ENCODE data around the gene TIMP1.
A peak's percentile ranks its signal among the peaks of the same experiment; 100 is the strongest.
"Not testable (repeated sequence)": the region's sequence is repeated elsewhere in the genome, so short reads cannot be mapped to it uniquely, and the experiment has no call there.

Gene TIMP1

DNA sequence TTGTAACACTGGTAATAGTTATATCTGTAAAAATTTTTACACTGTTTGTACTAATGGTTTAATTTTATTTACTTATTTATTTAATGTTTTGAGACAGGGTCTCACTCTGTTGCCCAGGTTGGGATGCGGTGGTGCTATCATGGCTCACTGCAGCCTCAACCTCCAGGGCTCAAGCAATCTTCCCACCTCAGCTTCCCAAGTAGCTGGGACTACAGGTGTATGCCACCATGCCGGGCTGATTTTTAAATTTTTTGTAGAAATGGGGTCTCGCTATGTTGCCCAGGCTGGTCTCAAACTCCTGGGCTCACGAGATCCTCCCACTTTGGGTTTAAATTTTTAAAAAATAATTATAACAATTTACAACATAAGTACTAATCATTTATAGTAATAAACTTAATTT lies 20.9 kb downstream of the TIMP1 start:
- DNase-seq (ENCODE audit: low spot score) = not testable (repeated sequence)

DNA sequence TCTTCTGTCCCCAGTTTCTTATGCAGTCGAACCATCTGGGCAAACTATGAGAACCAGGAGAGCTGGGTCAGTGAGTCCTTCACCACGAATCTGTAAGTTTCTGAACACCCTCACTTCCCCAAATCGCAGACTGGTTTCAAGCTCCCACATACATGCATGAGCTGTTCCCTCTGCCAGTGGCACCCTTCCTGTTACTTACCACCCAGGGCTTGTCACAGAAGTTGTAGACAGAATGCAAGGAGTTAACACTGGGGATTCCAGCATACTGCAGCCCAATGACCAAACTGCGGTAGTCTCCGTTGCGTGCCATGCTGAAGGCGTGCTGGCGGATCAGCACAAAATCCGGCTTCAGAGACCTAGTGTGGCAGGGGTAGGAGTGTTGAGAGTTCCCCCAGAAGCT lies 22.8 kb downstream of the TIMP1 start:
- no peak for DNase-seq (ENCODE audit: low spot score)

DNA sequence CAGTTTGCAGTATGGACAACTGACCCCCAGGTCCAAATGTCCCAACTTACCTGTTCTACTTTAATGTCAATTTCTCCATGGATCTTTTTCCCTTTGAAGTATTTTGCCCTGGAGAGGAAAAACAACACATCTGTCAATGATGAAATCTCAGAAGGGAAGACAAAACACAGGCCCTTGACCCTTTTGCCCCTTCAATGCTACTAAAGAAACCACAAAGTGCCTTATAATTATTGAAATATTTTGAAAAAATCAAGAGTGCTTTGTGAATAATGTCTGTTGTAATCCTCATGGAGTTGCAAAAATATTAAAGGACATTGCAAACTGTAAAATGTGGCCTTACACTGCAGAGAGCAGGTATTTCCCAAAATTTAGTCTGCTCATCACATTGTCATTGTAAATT lies 24.9 kb downstream of the TIMP1 start:
- DNase-seq (ENCODE audit: low spot score) = no peak

DNA sequence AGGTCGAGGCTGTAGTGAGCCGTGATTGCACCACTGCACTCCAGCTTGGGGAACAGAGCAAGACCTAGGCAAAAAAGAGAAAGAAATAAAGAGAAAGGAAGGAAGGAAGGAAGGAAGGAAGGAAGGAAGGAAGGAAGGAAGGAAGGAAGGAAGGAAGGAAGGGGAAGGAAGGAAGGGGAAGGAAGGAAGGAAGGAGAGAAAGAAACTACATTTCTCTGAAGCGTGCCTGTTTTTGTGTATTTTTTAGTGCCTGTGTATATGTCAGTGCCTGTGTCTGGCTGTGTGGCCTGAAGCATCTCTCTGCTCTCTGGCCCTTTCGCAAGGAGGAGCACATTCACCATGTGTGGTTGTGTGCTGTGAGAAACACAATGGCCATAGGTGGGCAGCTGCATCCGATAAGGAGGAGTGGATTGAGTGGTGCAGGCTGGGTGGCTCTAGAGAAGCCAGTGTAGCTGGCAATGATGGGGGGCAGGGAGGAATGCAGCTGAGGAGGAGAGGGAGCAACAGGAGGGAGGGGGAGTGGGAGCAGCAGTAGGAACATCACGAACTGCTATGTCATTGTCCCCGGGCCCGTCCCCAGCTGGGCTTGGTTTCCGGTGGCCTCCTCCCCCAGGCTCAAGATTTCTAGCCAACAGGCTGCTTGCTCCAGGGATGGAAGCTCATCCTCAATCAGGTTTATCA lies 26.0 kb downstream of the TIMP1 start:
- no peak for DNase-seq (ENCODE audit: low spot score)

DNA sequence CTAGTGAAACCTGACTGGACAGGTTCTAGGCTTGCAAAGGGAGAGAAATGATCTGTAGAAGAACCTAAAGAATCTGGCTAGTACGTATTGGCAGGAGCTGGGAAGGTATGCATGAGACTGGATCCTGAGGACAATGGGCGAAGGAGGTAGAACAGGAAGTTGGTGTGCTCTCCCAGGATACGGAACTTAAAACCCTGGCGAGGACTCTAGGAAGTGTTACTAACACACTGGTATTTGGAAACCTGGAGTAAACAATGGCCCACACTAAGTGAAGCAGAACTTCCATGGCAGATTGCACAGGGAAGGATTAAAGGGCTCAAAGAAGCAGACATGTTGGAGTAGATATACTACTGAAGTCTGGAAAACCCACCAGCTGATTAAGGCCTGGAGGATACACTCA lies 28.3 kb downstream of the TIMP1 start:
- DNase-seq (ENCODE audit: low spot score) = no peak

DNA sequence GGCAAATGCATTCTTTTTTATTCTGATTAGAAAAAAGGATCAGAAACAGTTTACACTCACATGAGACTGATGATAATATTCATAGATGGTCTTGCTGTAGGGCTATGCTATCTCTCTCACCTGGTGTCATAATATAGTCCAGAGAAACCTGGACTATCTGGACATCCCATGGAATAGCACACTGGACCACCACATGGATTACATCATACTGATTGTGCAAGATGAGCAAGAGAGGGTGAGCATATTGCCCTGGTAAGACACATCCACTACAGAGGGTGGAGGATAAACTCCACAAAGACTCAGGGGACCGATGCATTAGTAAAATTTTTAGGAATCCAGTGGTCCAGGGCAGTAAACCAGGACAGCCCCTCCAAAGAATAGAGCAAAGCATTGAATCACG lies 29.3 kb downstream of the TIMP1 start:
- DNase-seq (ENCODE audit: low spot score) = no peak

DNA sequence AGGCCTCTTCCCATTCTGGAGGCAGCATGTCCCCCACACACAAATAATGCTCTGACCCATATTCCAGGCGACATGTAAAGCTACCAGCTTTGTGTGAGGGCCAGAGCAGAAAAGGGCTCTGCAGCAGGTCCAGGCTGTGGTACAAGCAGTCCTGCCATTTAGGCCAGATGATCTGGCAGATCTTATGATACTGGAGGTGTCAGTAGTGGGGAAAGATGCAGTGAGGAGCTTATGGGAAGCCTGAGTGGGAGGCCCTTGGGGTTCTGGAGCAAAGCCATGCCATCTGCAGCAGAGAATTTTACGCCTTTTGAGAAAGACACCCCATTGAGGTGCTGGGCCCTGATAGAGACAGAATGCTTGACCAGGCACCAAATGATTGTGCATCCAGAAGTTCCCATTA lies 29.7 kb downstream of the TIMP1 start:
- no peak for DNase-seq (ENCODE audit: low spot score)

DNA sequence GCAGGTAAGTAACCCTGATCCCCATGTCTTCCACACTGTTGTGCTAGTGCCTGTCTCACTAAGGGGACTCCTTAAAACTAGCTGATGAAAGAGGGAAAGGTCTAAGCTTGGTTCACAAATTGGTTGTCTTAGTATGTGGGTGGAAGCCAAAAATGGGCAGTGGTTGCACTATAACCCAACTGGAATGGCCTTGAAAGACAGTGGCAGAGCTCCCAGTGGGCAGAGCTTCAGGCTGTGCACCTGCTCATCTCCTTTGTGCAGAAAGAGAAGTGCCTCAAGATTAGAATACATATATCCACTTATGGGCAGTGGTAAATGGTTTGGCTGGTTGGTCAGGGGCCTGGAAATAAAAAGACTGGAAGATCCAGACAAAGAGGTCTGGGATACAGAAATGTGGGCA lies 30.2 kb downstream of the TIMP1 start:
- no peak for DNase-seq (ENCODE audit: low spot score)

DNA sequence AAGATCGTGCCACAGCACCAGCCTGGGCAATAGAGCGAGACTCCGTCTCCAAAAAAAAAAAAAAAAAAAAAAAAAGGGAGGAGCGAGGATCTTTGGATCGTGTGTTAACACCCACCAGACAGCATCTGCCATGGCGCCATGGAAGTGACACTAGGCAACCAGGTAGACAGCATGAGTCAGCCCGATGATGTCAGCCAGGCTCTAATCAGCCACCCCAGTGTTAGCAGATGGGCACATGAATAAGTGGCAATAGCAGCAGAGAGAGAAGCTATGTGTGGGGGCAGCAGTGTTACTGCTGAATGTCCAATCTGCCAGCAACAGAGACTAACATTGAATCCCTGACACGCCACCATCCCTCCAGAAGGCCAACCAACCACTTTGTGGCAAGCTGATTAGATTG lies 30.8 kb downstream of the TIMP1 start:
- no peak for DNase-seq (ENCODE audit: low spot score)

DNA sequence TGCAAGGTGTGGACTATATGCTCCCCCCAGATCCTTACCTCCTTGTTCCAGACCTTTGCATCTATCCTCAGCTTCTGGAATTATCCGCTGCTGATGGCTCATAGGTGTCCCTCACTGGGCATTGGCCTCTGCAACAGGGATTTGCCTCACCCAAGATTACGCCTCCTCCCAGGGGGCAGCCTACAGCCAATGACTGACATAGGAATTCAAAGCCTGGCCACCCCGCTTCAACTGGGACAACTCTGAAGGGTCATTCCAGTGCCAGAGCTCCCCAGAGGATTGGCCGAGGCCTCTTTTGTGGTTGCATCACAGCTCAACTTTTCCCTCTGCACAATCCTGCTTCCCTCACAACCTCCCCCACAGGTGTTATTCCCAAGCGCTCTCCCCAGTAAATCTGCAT lies 32.4 kb downstream of the TIMP1 start:
- DNase-seq (ENCODE audit: low spot score) = no peak

DNA sequence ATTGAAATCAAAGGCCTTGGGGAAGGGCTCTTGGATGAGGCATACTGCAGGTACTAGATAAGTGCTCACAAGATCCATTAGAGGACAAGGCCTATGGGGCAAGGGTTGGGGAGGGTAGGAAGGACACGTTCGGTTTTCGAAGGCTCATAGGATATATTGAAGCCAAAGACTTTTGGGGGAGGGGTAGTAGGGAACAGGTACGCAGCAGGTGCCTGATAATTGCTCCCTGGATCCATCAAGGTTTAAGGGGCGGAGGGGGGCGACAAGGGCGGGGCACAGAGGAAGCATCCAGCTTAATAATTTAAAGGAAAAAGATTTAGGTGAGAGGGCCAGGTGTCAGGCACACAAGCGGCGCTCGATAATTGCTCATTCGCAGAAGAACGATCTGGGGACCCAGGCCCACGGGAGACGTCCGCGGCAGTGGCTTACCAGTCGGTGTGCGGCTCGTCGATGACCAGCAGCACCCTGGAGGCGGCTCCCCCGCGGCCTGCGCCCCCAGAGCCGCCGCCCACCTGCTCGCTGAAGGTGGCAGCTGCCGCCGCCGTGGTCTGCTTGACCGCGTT lies 36.8 kb downstream of the TIMP1 start:
- no peak for DNase-seq (ENCODE audit: low spot score)

DNA sequence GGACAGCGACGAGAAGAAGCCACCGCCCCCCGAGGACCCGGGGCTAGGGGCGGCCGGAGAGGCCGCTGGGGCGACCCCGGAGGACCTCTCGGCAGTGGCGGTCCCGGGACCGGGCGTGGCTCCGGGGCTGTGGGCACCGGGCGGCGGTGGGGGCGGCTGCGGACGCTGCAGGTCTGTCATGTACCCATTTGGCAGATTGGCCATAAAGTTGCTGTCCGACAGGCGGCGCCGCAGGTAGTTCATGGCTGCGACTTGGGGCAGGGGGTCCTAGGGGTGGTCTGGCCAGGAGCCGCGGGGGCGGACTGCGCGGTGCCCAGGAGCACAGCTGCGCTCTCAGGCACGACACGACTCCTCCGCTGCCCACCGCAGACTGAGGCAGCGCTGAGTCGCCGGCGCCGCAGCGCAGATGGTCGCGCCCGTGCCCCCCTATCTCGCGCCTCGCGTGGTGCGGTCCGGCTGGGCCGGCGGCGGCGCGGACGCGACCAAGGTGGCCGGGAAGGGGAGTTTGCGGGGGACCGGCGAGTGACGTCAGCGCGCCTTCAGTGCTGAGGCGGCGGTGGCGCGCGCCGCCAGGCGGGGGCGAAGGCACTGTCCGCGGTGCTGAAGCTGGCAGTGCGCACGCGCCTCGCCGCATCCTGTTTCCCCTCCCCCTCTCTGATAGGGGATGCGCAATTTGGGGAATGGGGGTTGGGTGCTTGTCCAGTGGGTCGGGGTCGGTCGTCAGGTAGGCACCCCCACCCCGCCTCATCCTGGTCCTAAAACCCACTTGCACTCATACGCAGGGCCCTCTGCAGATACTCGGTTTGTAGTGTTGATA lies 37.5 kb downstream of the TIMP1 start, which contains the start of gene SYN1:
Gene SYN1 (minus strand): TSS at position 372 of the 817 bp plus-strand sequence. CDS start 129 bp downstream, at position 243.
- DNase-seq (ENCODE audit: low spot score) = no peak

DNA sequence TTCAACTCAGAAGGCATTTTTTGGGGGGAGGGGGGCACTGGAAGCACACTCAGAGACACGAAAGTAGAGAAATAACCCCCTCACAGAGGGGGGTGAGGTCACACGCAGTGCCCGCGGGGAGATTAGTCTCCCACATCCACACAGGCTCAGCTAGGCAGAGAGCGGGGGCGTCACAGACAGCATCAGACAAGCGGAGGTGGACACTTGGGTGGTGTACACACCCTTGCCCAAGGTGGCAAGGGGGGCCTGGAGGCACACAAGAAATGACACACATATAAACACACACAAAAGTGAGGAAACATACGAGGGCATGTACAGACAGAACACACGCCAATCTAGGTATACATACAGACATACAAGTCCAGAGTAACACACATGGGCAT lies 38.1 kb downstream of the TIMP1 start:
- no peak for DNase-seq (ENCODE audit: low spot score)

DNA sequence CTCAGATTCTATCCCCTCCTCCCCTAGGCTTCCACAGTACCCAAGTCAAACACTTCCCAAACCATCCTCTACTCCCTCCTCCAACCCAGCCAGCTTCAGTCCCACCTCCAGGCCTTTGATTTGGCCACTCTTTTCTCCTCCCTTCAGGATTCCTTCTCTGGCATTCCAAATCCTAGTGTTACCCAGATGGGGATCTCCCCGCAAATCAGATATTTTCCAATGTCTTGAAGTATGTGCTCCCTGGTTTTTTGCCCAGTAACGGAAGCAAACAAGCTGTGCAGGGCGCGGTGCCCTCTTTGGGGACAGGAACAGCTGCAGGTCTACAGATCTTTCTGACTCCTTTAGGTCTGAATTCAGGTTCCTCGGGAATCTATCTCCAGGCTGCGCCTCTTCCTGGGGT lies 39.6 kb downstream of the TIMP1 start:
- DNase-seq (ENCODE audit: low spot score) = no peak

DNA sequence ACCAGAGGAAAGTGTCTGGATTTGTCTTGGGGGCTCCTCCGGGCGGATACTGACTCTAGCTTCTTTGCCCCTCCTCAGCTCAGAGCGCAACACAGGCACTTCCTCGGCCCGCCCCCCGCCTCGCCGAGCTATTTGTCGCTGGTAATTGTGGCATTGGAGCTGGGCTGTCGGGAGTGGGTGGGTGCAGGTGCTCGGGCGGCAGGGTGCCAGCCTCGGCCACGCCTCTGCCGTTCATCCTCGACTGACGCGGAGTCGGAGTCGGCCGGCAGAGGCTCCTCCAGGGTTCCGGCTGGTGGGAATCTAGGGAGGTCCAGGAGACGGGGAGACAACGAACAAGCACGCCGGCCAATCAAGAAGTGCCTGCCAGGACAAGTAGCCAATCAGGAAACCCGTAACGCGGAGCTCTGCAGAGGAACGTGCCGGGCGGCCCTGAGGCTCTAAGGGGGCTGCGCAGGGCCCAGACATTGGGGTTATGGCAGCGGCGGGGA lies 41.3 kb downstream of the TIMP1 start:
- no peak for DNase-seq (ENCODE audit: low spot score)

DNA sequence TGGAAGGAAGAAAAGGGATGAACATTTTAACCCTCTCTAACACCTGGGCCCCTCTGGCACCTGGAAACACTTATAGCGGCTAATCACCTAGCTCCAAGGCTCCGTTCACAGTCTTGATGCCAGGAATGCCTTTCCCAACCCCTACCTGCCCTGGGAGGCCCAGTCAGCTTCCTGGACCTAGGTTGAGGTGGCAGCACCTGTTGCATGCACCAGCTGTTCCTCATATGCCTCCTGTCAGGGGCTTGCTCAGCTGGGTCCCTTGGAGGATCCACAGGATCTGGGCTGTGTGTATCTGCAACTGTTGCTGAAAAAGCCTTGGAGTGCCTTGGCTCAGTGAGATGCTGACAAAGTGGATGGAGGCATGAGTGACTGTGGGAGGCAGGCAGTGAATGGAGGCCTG lies 43.1 kb downstream of the TIMP1 start:
- no peak for DNase-seq (ENCODE audit: low spot score)

DNA sequence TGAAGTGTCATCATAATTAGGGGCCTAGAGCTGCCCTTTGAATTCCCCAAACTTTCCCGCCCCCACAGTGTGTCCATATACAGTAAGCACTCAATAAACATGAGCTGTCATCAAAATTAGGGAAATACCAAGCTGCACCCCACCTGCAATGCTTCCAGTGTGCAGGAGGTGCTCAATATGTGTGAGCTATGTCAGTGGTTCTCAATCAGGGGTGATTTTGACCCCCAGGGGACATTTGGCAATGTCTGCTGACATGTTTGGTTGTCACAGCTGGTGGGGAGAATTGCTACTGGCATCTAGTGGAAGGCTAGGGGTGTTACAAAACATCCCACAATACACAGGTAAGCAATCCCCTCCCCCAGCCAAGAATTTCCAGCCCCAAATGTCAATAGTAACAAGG lies 46.7 kb downstream of the TIMP1 start:
- DNase-seq (ENCODE audit: low spot score) = no peak

DNA sequence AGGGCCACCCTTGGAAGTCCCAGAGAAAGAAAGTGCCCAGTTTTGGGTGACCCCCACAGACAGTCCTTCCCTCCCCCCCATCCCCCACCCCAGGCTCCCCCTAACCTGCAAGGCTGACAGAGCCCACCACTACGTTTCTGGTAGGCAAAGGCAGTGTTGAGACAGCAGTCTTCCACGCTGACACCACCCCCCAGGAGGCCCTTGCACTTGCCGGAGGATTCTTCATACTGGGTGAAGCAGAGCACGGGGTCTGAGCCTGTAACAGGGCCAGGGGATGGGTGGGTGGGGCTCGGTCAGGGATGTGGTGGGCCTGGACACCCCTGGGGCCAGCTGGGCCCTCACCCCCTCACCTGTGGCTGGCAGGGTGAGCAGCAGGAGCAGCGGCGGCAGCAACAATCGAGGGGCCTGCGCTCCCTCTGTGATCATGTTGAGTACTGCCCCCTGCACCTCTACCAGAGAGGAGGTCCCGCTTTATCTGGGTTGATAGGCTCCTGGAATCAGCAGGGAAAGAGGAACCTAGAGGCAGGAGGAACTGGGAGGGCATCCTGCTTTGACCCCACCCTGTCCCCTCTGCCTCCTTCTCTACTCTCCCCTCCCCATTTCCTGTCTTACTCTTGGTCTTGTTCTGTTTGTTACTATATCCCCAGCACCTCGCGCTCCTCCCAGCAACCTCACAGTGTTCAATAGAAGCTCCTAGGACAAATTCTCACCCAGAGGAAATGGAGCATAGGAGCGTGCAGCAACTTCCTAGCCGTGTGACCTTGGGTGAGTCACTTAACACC lies 47.4 kb downstream of the TIMP1 start, which contains the start of gene CFP:
Gene CFP (minus strand): TSS at position 512 of the 782 bp plus-strand sequence. CDS start 86 bp downstream, at position 426.
- no peak for DNase-seq (ENCODE audit: low spot score)

DNA sequence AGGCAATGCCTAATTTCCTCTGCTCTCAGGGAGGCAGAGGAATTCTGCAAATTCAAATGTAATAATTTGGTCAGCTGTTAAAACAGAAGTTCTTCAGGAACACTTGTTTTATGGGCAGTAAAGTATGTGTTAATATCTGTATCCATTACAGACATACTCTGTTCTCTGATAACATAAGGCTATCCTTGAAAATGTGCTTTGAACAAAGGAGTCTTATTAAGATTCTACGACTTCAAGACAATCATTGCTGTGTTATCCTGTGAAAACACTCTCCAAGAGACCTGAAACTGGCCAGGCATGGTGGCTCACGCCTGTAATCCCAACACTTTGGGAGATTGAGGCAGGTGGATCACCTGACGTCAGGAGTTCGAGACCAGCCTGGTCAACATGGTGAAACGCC lies 49.4 kb downstream of the TIMP1 start:
- no peak for DNase-seq (ENCODE audit: low spot score)

DNA sequence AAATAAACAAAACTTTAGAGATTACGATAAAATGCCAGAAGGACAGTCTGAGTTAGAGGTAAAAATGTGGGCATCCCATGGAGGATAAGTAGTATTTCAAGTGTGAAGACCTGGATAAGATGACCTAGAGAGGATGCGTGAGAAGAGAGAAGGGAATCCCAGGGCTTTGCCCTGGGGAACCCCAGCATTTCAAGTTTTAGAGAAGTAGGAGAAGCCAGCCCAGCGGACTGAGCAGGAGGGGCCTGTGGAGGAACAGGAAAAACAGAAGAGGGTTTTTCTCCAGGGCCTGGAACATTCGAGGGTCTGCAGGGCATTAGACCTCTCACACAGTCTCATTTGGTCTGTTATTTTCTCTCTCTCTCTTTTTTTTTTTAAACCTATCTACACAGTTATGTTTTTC lies 50.4 kb downstream of the TIMP1 start:
- no peak for DNase-seq (ENCODE audit: low spot score)

DNA sequence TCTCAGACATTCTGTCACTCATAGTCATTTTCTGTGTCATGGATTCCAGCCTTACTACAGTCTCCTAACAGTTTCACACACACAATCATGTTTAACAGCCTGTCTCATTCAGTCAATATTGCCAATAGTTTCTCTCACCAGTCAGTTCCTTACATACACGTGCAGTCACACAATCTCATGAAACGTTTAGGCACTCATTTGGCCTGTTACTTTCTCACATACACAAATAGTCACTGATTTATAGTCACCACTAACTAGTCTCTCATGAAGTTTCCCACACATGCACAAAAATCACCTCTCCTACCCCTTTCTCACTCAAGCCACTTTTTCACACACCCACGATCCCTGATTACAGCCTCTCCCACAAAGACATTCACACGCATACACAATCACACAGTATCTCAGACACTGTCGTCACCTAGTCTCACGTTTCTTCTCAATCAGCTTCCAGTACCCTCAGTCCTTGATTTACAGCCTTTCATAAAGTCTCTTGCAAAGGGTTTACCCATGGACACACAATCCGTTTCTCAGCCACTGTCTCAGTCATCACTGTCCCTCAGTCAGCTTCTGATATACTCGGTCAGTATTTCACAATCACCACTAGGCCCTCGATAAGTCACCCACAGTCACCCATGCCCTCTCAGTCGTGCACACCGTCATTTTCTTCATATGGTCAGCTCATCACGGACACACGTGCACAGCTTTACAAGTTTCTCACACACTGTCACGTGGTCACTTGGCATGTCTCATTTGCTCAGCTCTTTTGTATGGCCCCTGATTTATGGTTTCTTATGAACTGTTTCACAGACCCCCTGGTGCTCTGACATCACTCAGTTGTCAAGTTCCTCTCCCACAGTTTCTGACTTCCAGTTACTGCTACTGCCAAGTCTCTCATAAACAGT lies 51.7 kb downstream of the TIMP1 start:
- DNase-seq (ENCODE audit: low spot score) = peak; percentile 13

Measured in RKO (cell line).